OCI-LY3 (cell line): Measurements from ENCODE around the gene RANBP3.

Experiments used
- H2AFZ ChIP-seq: fragments of 200-600, 300-600 bp; shearing (Covaris generic); 2 replicates; pipeline ENCODE4 v1.6.0; 2014; ENCODE audit warnings: antibody characterized with exemption, low read depth, low read length
- H3K27ac ChIP-seq: fragments of 200-600, 300-600 bp; sonication (generic); 2 replicates; pipeline ENCODE4 v1.5.1; 2014; ENCODE audit warnings: mild to moderate bottlenecking, low read length, moderate library complexity, mixed read lengths
- H3K27me3 ChIP-seq: fragments of 200-600, 300-600 bp; sonication (generic); 2 replicates; pipeline ENCODE4 v1.6.1; 2014; ENCODE audit warnings: low read depth, low read length, mixed read lengths
- H3K36me3 ChIP-seq: fragments of 200-600, 300-600 bp; sonication (generic); replicated peaks from 2 replicates; pipeline ENCODE3; 2014; ENCODE audit warnings: low read depth, low read length, mixed read lengths
- H3K4me1 ChIP-seq: fragments of 300-600, 200-600 bp; sonication (generic); 2 replicates; pipeline ENCODE4 v1.6.1; 2014; ENCODE audit warnings: low read length, mixed read lengths
- H3K4me2 ChIP-seq: fragments of 200-600, 300-600 bp; sonication (generic); 2 replicates; pipeline ENCODE4 v1.6.1; 2014; ENCODE audit warnings: low read length, mixed read lengths
- H3K4me3 ChIP-seq: fragments of 300-600, 200-600 bp; sonication (generic); 2 replicates; pipeline ENCODE4 v1.5.1; 2014; ENCODE audit warnings: antibody characterized with exemption, mild to moderate bottlenecking, low read length, moderate library complexity
- H3K79me2 ChIP-seq: fragments of 300-600, 200-600 bp; shearing (Covaris generic); 2 replicates; pipeline ENCODE4 v1.6.1; 2014; ENCODE audit warnings: mild to moderate bottlenecking, low read length, mixed read lengths
- H3K9ac ChIP-seq: fragments of 300-600, 200-600 bp; shearing (Covaris generic); 2 replicates; pipeline ENCODE4 v1.6.0; 2014; ENCODE audit warnings: mild to moderate bottlenecking, low read length, moderate library complexity
- H3K9me3 ChIP-seq: fragments of 200-600, 300-600 bp; shearing (Covaris generic); 2 replicates; pipeline ENCODE4 v1.6.1; 2014; ENCODE audit warnings: low read length, mixed read lengths; ENCODE audit not compliant: insufficient read depth
- H4K20me1 ChIP-seq: fragments of 200-600, 300-600 bp; sonication (generic); 2 replicates; pipeline ENCODE4 v1.6.1; 2016; ENCODE audit warnings: low read length, mixed read lengths; ENCODE audit not compliant: insufficient read depth
- CTCF ChIP-seq: fragments of 200-600, 300-600 bp; sonication (generic); IDR thresholded peaks from 2 replicates; pipeline ENCODE4 v1.5.1; 2014; ENCODE audit warnings: antibody characterized with exemption, low read length, low read depth
- EZH2phosphoT487 ChIP-seq: fragments of 200-600 bp; shearing (Covaris generic); IDR thresholded peaks from 2 replicates; pipeline ENCODE4 v1.6.1; 2018; ENCODE audit warnings: antibody characterized with exemption, mixed run types, low read depth

Gene RANBP3

DNA sequence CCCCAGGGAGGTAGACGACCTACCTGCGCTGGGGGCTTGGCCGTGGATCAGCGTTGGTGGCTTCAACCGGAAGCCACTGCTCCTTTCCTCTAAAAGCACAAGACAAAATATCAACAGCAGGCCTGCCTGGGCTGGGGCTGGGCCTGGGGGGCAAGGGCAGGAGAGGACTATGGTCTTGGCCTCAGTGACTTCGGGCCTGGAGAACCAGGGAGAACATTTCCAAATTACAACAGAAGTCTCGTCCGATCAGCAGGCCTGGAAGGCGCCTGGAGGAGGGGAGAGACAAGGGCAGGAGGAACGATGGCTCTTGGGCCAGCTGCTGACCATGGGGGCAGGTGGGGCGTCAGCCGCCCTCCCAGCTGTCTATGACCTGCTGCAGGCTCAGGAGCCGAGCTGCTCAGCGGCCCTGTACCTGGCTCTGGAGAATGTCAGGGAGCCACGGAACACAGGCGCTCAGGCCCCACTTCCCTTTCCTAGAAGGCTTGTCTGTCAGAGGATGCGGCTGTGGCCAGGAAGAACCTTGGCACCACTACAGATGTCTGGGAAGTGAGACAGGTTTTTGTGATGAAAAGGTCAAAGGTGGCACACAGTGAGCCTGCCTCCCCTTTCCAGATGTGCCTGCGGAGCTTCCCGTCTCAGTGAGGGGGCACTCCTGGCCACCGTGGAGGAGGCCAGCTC, 44.4 kb downstream of the RANBP3 start:
- H3K27me3 ChIP-seq, result no peaks in the 10 kb centered on the region
- peaks cover 14% of the 10 kb centered on the region for H4K20me1 ChIP-seq
- H3K27ac ChIP-seq, result no peak overlapping the region
- TF ChIP-seq CTCF (no peak), EZH2phosphoT487 (no peak)
- peaks cover 70% of the 10 kb centered on the region for H3K36me3 ChIP-seq
- H3K79me2 ChIP-seq, result peaks cover 18% of the 10 kb centered on the region; the same call in 1 of the 2 replicates
- H3K9me3 ChIP-seq, result no peaks in the 10 kb centered on the region
- no peak overlapping the region for H3K4me2 ChIP-seq
- H3K4me3 ChIP-seq, result no peak overlapping the region
- peaks cover 4% of the 10 kb centered on the region for H3K4me1 ChIP-seq
- no peak overlapping the region for H3K9ac ChIP-seq
- H2AFZ ChIP-seq, result no peak overlapping the region

GRCh38 chr19:5932609-5933262, 45.2 kb downstream of the RANBP3 start:
- peaks cover 12% of the 10 kb centered on the region for H3K4me1 ChIP-seq
- TF ChIP-seq CTCF, result no peak
- TF ChIP-seq EZH2phosphoT487, result no peak
- H3K27me3 ChIP-seq, result no peaks in the 10 kb centered on the region
- H3K9me3 ChIP-seq, result no peaks in the 10 kb centered on the region
- H3K79me2 ChIP-seq, result peaks cover 18% of the 10 kb centered on the region; the same call in 1 of the 2 replicates
- H2AFZ ChIP-seq, result no peak overlapping the region
- peaks cover 16% of the 10 kb centered on the region for H4K20me1 ChIP-seq
- no peak overlapping the region for H3K4me2 ChIP-seq
- H3K27ac ChIP-seq, result no peak overlapping the region
- H3K4me3 ChIP-seq, result no peak overlapping the region
- H3K9ac ChIP-seq, result no peak overlapping the region
- H3K36me3 ChIP-seq, result peaks cover 73% of the 10 kb centered on the region

DNA sequence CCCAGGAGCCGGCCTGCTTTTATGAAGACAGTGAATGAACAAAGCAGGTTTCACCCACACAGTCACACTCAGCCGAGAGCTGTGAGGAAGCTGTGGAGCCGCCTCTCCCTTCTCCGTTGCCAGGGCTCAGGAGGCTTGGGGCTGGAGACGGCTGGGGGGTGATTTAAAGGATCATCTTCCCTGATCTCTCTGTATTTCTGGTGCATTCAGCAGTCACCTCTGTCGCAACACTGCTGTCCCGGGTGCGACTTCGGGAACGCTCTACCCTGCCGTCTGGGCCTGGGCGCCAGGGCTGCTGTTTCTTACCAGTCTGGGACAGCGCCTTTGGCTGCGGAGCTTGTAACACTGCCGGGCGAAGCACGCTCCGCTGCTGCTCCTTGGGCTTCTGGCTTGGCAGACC, 45.8 kb downstream of the RANBP3 start:
- H3K27me3 ChIP-seq, result no peaks in the 10 kb centered on the region
- H3K4me1 ChIP-seq, result peaks cover 18% of the 10 kb centered on the region
- no peak overlapping the region for H2AFZ ChIP-seq
- H3K9ac ChIP-seq, result no peak overlapping the region
- H3K9me3 ChIP-seq, result no peaks in the 10 kb centered on the region
- H4K20me1 ChIP-seq, result peaks cover 14% of the 10 kb centered on the region
- TF ChIP-seq EZH2phosphoT487 (no peak), CTCF (no peak)
- peaks cover 69% of the 10 kb centered on the region for H3K36me3 ChIP-seq
- H3K79me2 ChIP-seq, result peaks cover 16% of the 10 kb centered on the region; the same call in 1 of the 2 replicates
- H3K4me2 ChIP-seq, result no peak overlapping the region
- H3K27ac ChIP-seq, result no peak overlapping the region
- no peak overlapping the region for H3K4me3 ChIP-seq

- Histone ChIP-seq H3K4me2 (no peak overlapping the region), H2AFZ (no peak overlapping the region), H3K79me2 (peaks cover 13% of the 10 kb centered on the region; the same call in 1 of the 2 replicates), H3K27ac (no peak overlapping the region), H3K4me1 (peaks cover 20% of the 10 kb centered on the region), H3K36me3 (peaks cover 68% of the 10 kb centered on the region), H4K20me1 (peaks cover 20% of the 10 kb centered on the region), H3K4me3 (no peak overlapping the region), H3K9me3 (no peaks in the 10 kb centered on the region), H3K27me3 (no peaks in the 10 kb centered on the region), H3K9ac (no peak overlapping the region)
- TF ChIP-seq EZH2phosphoT487, result no peak
- no peak for TF ChIP-seq CTCF
These were observed 46.7 kb downstream of the RANBP3 start for GRCh38 chr19:5931251-5931650.
